Neuronal stem cell (in vitro differentiated cells): ENCODE measurements around the gene IQGAP3.

Source experiments
- DNase-seq: peaks from one replicate; pipeline ENCODE4 v3.0.0-alpha.2; 2013; ENCODE audit warnings: low spot score
- H2AFZ ChIP-seq: one replicate; pipeline ENCODE4 v1.6.1; 2013; ENCODE audit warnings: mild to moderate bottlenecking, low read length, inconsistent platforms
- H2AK5ac ChIP-seq: 2 replicates; pipeline ENCODE4 v1.6.1; 2013; ENCODE audit warnings: low read depth, mild to moderate bottlenecking, inconsistent platforms, low read length, moderate library complexity, mixed read lengths
- H2BK120ac ChIP-seq: 2 replicates; pipeline ENCODE4 v1.6.1; 2013; ENCODE audit warnings: low read depth, mild to moderate bottlenecking, inconsistent platforms, low read length, moderate library complexity, mixed read lengths
- H2BK12ac ChIP-seq: one replicate; pipeline ENCODE4 v1.6.1; 2013; ENCODE audit warnings: low read length, inconsistent platforms
- H2BK15ac ChIP-seq: 2 replicates; pipeline ENCODE4 v1.6.1; 2013; ENCODE audit warnings: mild to moderate bottlenecking, low read length, inconsistent platforms, mixed read lengths
- H2BK5ac ChIP-seq: one replicate; pipeline ENCODE4 v1.6.1; 2013; ENCODE audit warnings: inconsistent platforms, mild to moderate bottlenecking, low read length, moderate library complexity
- H3K14ac ChIP-seq: one replicate; pipeline ENCODE4 v1.6.1; 2013; ENCODE audit warnings: low read length, inconsistent platforms
- H3K18ac ChIP-seq: 2 replicates; pipeline ENCODE4 v1.6.1; 2013; ENCODE audit warnings: low read length, inconsistent platforms
- H3K23ac ChIP-seq: 2 replicates; pipeline ENCODE4 v1.6.1; 2013; ENCODE audit warnings: low read depth, mild to moderate bottlenecking, mixed read lengths, low read length, inconsistent platforms; ENCODE audit not compliant: poor library complexity
- H3K27ac ChIP-seq: replicated peaks from 3 replicates; pipeline ENCODE4 v1.5.1; 2013; ENCODE audit warnings: low read length, inconsistent platforms
- H3K27me3 ChIP-seq, 3 experiments: 2 replicates each; pipeline ENCODE4 v1.6.1; 2013; ENCODE audit warnings: low read length in 3 of 3, mild to moderate bottlenecking in 2 of 3, inconsistent platforms in 1 of 3, low read depth in 1 of 3, mixed read lengths in 1 of 3, moderate library complexity in 1 of 3; ENCODE audit not compliant: control insufficient read depth in 3 of 3, insufficient read depth in 3 of 3
- H3K36me3 ChIP-seq, 2 donors: replicated peaks in 1 of 2; 2 replicates each; pipeline ENCODE4 v1.6.1; 2013; ENCODE audit warnings: low read length in 2 of 2; ENCODE audit not compliant: control insufficient read depth in 2 of 2, insufficient read depth in 2 of 2
- H3K4ac ChIP-seq: 2 replicates; pipeline ENCODE4 v1.6.1; 2013; ENCODE audit warnings: inconsistent platforms, mild to moderate bottlenecking, low read length, moderate library complexity
- H3K4me1 ChIP-seq, 2 donors: 1 replicate in 1 of 2; 2 replicates in 1 of 2; pipeline ENCODE4 v1.6.1; 2013; ENCODE audit warnings: low read length in 2 of 2, low read depth in 1 of 2; ENCODE audit not compliant: control insufficient read depth in 2 of 2, insufficient read depth in 1 of 2
- H3K4me2 ChIP-seq: one replicate; pipeline ENCODE4 v1.6.1; 2013; ENCODE audit warnings: mild to moderate bottlenecking, low read length, inconsistent platforms; ENCODE audit not compliant: insufficient read depth, poor library complexity, severe bottlenecking
- H3K4me3 ChIP-seq, 2 donors: 2 replicates each; pipeline ENCODE4 v1.5.1; 2013; ENCODE audit warnings: low read length in 2 of 2, mild to moderate bottlenecking in 2 of 2, inconsistent platforms in 1 of 2, moderate library complexity in 1 of 2
- H3K79me1 ChIP-seq: one replicate; pipeline ENCODE4 v1.6.1; 2013; ENCODE audit warnings: low read depth, mild to moderate bottlenecking, inconsistent platforms, low read length, moderate library complexity
- H3K9ac ChIP-seq: one replicate; pipeline ENCODE4 v1.6.1; 2013; ENCODE audit warnings: mild to moderate bottlenecking, low read depth, low read length, inconsistent platforms; ENCODE audit not compliant: poor library complexity
- H3K9me3 ChIP-seq, 2 donors: replicated peaks in 1 of 2; 2 replicates each; pipeline versions ENCODE3 to v1.6.1; 2013; ENCODE audit warnings: low read length in 2 of 2, mild to moderate bottlenecking in 2 of 2, inconsistent platforms in 1 of 2, low read depth in 1 of 2, mixed read lengths in 1 of 2, moderate library complexity in 1 of 2; ENCODE audit not compliant: control insufficient read depth in 2 of 2, insufficient read depth in 1 of 2
- H4K8ac ChIP-seq: one replicate; pipeline ENCODE4 v1.6.1; 2013; ENCODE audit warnings: low read depth, mild to moderate bottlenecking, inconsistent platforms, low read length, moderate library complexity
- H4K91ac ChIP-seq: one replicate; pipeline ENCODE4 v1.6.1; 2013; ENCODE audit warnings: low read length, low read depth, mild to moderate bottlenecking, inconsistent platforms; ENCODE audit not compliant: poor library complexity
- WGBS, 2 donors: extraction: QIAGEN DNeasy Blood & Tissue Kit; methylation state at CpG; one replicate each; pipeline ENCODE4 v1.1.7; 2013; ENCODE audit warnings: missing lambda C conversion rate in 2 of 2, mixed read lengths in 1 of 2; ENCODE audit not compliant: insufficient read length in 2 of 2, insufficient replicate concordance in 1 of 2; ENCODE audit errors: extremely low coverage in 2 of 2; 5-methylcytosine and 5-hydroxymethylcytosine counted together

The IQGAP3 gene

GRCh38 chr1:156486421-156487344 lies 85.7 kb downstream of the IQGAP3 start:
- no peak overlapping the region for H3K4me2 ChIP-seq
- peaks cover 9 to 13% of the 10 kb centered on the region in 2 donors for H3K36me3 ChIP-seq
- H3K79me1 ChIP-seq, result peaks cover 4% of the 10 kb centered on the region
- H3K23ac ChIP-seq, result no peak overlapping the region
- DNase-seq, result no peak
- no peak overlapping the region for H4K91ac ChIP-seq
- no peak overlapping the region for H2BK5ac ChIP-seq
- no peak overlapping the region for H2BK120ac ChIP-seq
- no peak overlapping the region for H2AK5ac ChIP-seq
- no peaks in the 10 kb centered on the region for H3K27me3 ChIP-seq
- H3K27ac ChIP-seq, result no peak overlapping the region
- peaks cover 29 to 30% of the 10 kb centered on the region in 2 donors for H3K4me1 ChIP-seq
- no peak overlapping the region for H3K4ac ChIP-seq
- WGBS, 2 donors, result no CpG with 5 or more reads among the region's 7 CpGs
- H3K14ac ChIP-seq, result no peak overlapping the region
- H2BK12ac ChIP-seq, result no peak overlapping the region
- H3K9me3 ChIP-seq, result no peaks in the 10 kb centered on the region
- no peak overlapping the region for H3K18ac ChIP-seq
- H3K4me3 ChIP-seq, result no peak overlapping the region
- H3K9ac ChIP-seq, result no peak overlapping the region
- no peak overlapping the region for H4K8ac ChIP-seq
- no peak overlapping the region for H2AFZ ChIP-seq
- no peak overlapping the region for H2BK15ac ChIP-seq

GRCh38 chr1:156485984-156486383 lies 86.4 kb downstream of the IQGAP3 start:
- H3K23ac ChIP-seq, result no peak overlapping the region
- H3K14ac ChIP-seq, result no peak overlapping the region
- H3K9me3 ChIP-seq, result no peaks in the 10 kb centered on the region
- no peaks in the 10 kb centered on the region for H3K27me3 ChIP-seq
- H2BK12ac ChIP-seq, result no peak overlapping the region
- no peak overlapping the region for H2BK15ac ChIP-seq
- no peak overlapping the region for H4K8ac ChIP-seq
- H2AK5ac ChIP-seq, result no peak overlapping the region
- peaks cover 25 to 27% of the 10 kb centered on the region in 2 donors for H3K4me1 ChIP-seq
- no peak overlapping the region for H3K18ac ChIP-seq
- no peak overlapping the region for H4K91ac ChIP-seq
- H2BK5ac ChIP-seq, result no peak overlapping the region
- H2AFZ ChIP-seq, result no peak overlapping the region
- H3K27ac ChIP-seq, result no peak overlapping the region
- no peak overlapping the region for H2BK120ac ChIP-seq
- H3K4me3 ChIP-seq, result no peak overlapping the region
- no CpG with 5 or more reads among the region's 3 CpGs for WGBS, 2 donors
- H3K79me1 ChIP-seq, result peaks cover 4% of the 10 kb centered on the region
- H3K36me3 ChIP-seq, result peaks cover 12 to 20% of the 10 kb centered on the region in 2 donors
- DNase-seq, result no peak
- H3K4ac ChIP-seq, result no peak overlapping the region
- no peak overlapping the region for H3K9ac ChIP-seq
- no peak overlapping the region for H3K4me2 ChIP-seq

- Histone ChIP-seq H3K79me1 (peaks cover 4% of the 10 kb centered on the region), H3K36me3 (peaks cover 19 to 34% of the 10 kb centered on the region in 2 donors), H2BK15ac (no peak overlapping the region), H2AFZ (no peak overlapping the region), H3K4me1 (peaks cover 11 to 13% of the 10 kb centered on the region in 2 donors), H4K91ac (no peak overlapping the region), H3K4me3 (no peak overlapping the region), H2BK12ac (no peak overlapping the region), H2AK5ac (no peak overlapping the region), H3K4ac (no peak overlapping the region), H2BK5ac (no peak overlapping the region), H3K9me3 (no peaks in the 10 kb centered on the region), H3K14ac (no peak overlapping the region), H3K9ac (no peak overlapping the region), H3K4me2 (no peak overlapping the region), H3K18ac (no peak overlapping the region), H3K27me3 (no peaks in the 10 kb centered on the region), H4K8ac (no peak overlapping the region), H3K23ac (no peak overlapping the region), H2BK120ac (no peak overlapping the region), H3K27ac (no peak overlapping the region)
- DNase-seq, result no peak
- no CpG with 5 or more reads among the region's 6 CpGs for WGBS, 2 donors
Measured at GRCh38 chr1:156484480-156485058, 87.8 kb downstream of the IQGAP3 start.

GRCh38 chr1:156483397-156483796 lies 89.0 kb downstream of the IQGAP3 start:
- H3K4me1 ChIP-seq, result peaks cover 0 to 2% of the 10 kb centered on the region in 2 donors
- H2AK5ac ChIP-seq, result no peak overlapping the region
- no peak overlapping the region for H3K4ac ChIP-seq
- no peak overlapping the region for H2BK12ac ChIP-seq
- no peak overlapping the region for H3K23ac ChIP-seq
- H3K4me3 ChIP-seq, result no peak overlapping the region
- H3K27me3 ChIP-seq, result no peaks in the 10 kb centered on the region
- no CpG with 5 or more reads among the region's 2 CpGs for WGBS, 2 donors
- no peak overlapping the region for H4K91ac ChIP-seq
- no peak overlapping the region for H4K8ac ChIP-seq
- H3K18ac ChIP-seq, result no peak overlapping the region
- no peak overlapping the region for H3K14ac ChIP-seq
- no peak overlapping the region for H2BK120ac ChIP-seq
- no peak overlapping the region for H2BK5ac ChIP-seq
- no peak overlapping the region for H3K27ac ChIP-seq
- peaks cover 23 to 44% of the 10 kb centered on the region in 2 donors for H3K36me3 ChIP-seq
- peaks cover 4% of the 10 kb centered on the region for H3K79me1 ChIP-seq
- no peak overlapping the region for H2AFZ ChIP-seq
- no peak for DNase-seq
- H3K9ac ChIP-seq, result no peak overlapping the region
- no peak overlapping the region for H3K4me2 ChIP-seq
- H3K9me3 ChIP-seq, result no peaks in the 10 kb centered on the region
- H2BK15ac ChIP-seq, result no peak overlapping the region
